K562 (cell line): ENCODE measurements around the gene VPS37B. TPM values are rescaled to one million over a fixed set of nuclear protein-coding genes. Genes with fewer than 3 reads are reported as not detected.

Experiments used
- ATAC-seq: fragments of 200-7000 bp; cut with Tn5 transposase; 3 replicates; pipeline ENCODE4 v1.9.1; 2020; ENCODE audit warnings: moderate library complexity
- BruUV-seq: library from RNA; stranded (reverse); fragments of 400-500 nt; replicated peaks from 2 replicates; lab custom pipeline; 2021; lab: Mats Ljungman, UMichigan
- CTCF ChIA-PET: fragments of 300-600 bp; formaldehyde crosslinking; extraction: SDS; loops from one replicate; lab custom pipeline; 2021; ENCODE audit warnings: low intra/inter-chr PET ratio; lab: Yijun Ruan, JAX
- POLR2A ChIA-PET: fragments of 300-600, 350-650 bp; sonication (Branson Sonifier 250); formaldehyde crosslinking; extraction: SDS; loops from one replicate; lab custom pipeline; 2021; ENCODE audit warnings: antibody characterized with exemption, inconsistent platforms; lab: Yijun Ruan, JAX
- DNase-seq, 4 experiments: peaks; one replicate each; pipeline versions ENCODE4 v3.0.0 to v3.0.0-alpha.2; 2011 to 2018; ENCODE audit warnings: low spot score in 3 of 4, mixed read lengths in 3 of 4; ENCODE audit errors: extremely low read depth in 1 of 4
- FAIRE-seq: peaks from 2 replicates; lab custom pipeline; 2011; peaks lifted over from hg19 to GRCh38; lab: Jason Lieb, UNC
- H2AFZ ChIP-seq: 2 replicates; pipeline ENCODE4 v1.6.0; 2011; ENCODE audit warnings: low read depth, low read length, control low read depth, inconsistent platforms
- H3K27ac ChIP-seq: fragments of 200-600 bp; 3 replicates; pipeline ENCODE4 v1.8.0; 2011; ENCODE audit warnings: low read depth, mild to moderate bottlenecking, control low read depth, inconsistent platforms, low read length, moderate library complexity, mixed read lengths; ENCODE audit errors: extremely low read depth
- H3K27me3 ChIP-seq, 2 experiments: fragments of 300-600 bp in 1 of 2; 2 replicates in 1 of 2; 3 replicates in 1 of 2; pipeline versions ENCODE4 v1.6.0 to v1.8.0; 2011; ENCODE audit warnings: inconsistent platforms in 2 of 2, low read length in 2 of 2, mild to moderate bottlenecking in 1 of 2, mixed read lengths in 1 of 2, moderate library complexity in 1 of 2; ENCODE audit not compliant: control insufficient read depth in 2 of 2, insufficient read depth in 2 of 2
- H3K36me3 ChIP-seq: fragments of 300-600 bp; 3 replicates; pipeline ENCODE4 v1.8.0; 2011; ENCODE audit warnings: mild to moderate bottlenecking, low read length, inconsistent platforms; ENCODE audit not compliant: control insufficient read depth, insufficient read depth
- H3K4me1 ChIP-seq, 2 experiments: fragments of 200-600 bp in 1 of 2; replicated peaks in 1 of 2; 2 replicates in 1 of 2; 3 replicates in 1 of 2; pipeline versions ENCODE4 v1.5.1 to v1.8.0; 2011; ENCODE audit warnings: inconsistent platforms in 2 of 2, low read length in 2 of 2, mild to moderate bottlenecking in 1 of 2, mixed read lengths in 1 of 2, moderate library complexity in 1 of 2; ENCODE audit not compliant: control insufficient read depth in 2 of 2, insufficient read depth in 2 of 2
- H3K4me2 ChIP-seq: 2 replicates; pipeline ENCODE4 v1.6.1; 2011; ENCODE audit warnings: low read length, control low read depth, inconsistent platforms, mixed read lengths; ENCODE audit not compliant: insufficient read depth
- H3K4me3 ChIP-seq: fragments of 200-600 bp; sonication (generic), shearing (Covaris generic); 2 replicates; pipeline ENCODE4 v1.5.1; 2016; ENCODE audit warnings: control low read depth, inconsistent platforms
- H3K79me2 ChIP-seq: fragments of 200-600 bp; 3 replicates; pipeline ENCODE4 v1.8.0; 2011; ENCODE audit warnings: low read length, inconsistent platforms; ENCODE audit not compliant: control insufficient read depth, insufficient read depth
- H3K9ac ChIP-seq, 2 experiments: 2 replicates each; pipeline versions ENCODE4 v1.6.0 to v1.6.1; 2011; ENCODE audit warnings: low read depth in 2 of 2, low read length in 2 of 2, control low read depth in 1 of 2, inconsistent platforms in 1 of 2, mild to moderate bottlenecking in 1 of 2, mixed read lengths in 1 of 2; ENCODE audit not compliant: insufficient read depth in 1 of 2
- H3K9me1 ChIP-seq: one replicate; pipeline ENCODE4 v1.6.0; 2011; ENCODE audit warnings: inconsistent platforms, mild to moderate bottlenecking, low read length, moderate library complexity; ENCODE audit not compliant: control insufficient read depth, insufficient read depth
- H3K9me3 ChIP-seq: replicated peaks from 2 replicates; pipeline ENCODE4 v1.5.1; 2011; ENCODE audit warnings: low read depth, low read length, inconsistent platforms; ENCODE audit not compliant: control insufficient read depth, insufficient read depth
- H4K20me1 ChIP-seq: replicated peaks from 2 replicates; pipeline ENCODE4 v1.6.1; 2011; ENCODE audit warnings: low read length, inconsistent platforms, mixed read lengths; ENCODE audit not compliant: control insufficient read depth, insufficient read depth
- HCFC1 ChIP-seq: IDR thresholded peaks from 2 replicates; pipeline ENCODE4 v1.6.1; 2012; ENCODE audit warnings: low read depth, low read length, improper control_type of control experiment
- RBM25 ChIP-seq: fragments of 200-400 bp; formaldehyde crosslinking; IDR thresholded peaks from 2 replicates; pipeline ENCODE4 v1.6.1; 2018; ENCODE audit warnings: low read length, low read depth, moderate library complexity; ENCODE audit not compliant: severe bottlenecking
- SMARCC2 ChIP-seq: fragments of 450-650 bp; IDR thresholded peaks from 2 replicates; pipeline ENCODE4 v1.6.1; 2017; ENCODE audit warnings: antibody characterized with exemption, moderate library complexity, mild to moderate bottlenecking, low read depth
- ZNF121 ChIP-seq: sonication (generic); formaldehyde crosslinking; conservative IDR thresholded peaks from 2 replicates; pipeline ENCODE4 v1.8.0; 2022; ENCODE audit warnings: missing genetic modification reagents
- WGBS: fragments of 100-300 bp; shearing (Covaris generic); methylation state at CpG from one replicate; pipeline ENCODE4 v1.1.6; 2016; ENCODE audit warnings: low coverage, mixed read lengths; ENCODE audit not compliant: insufficient coverage; ENCODE audit errors: missing lambda C conversion rate; 5-methylcytosine and 5-hydroxymethylcytosine counted together
- in situ Hi-C: fragments of 300-500 bp; cut with MboI; formaldehyde crosslinking; loops from 4 replicates; pipeline ENCODE4 v1.15.0; 2018; ENCODE audit warnings: inconsistent platforms, mixed read lengths
- intact Hi-C: fragments of 100-400 bp; cut with micrococcal nuclease; formaldehyde crosslinking; loops from 2 replicates; pipeline ENCODE4 v1.14.2; 2022
- polyA plus RNA-seq, 8 experiments: library from polyadenylated mRNA; depleted of rRNA in 4 of 8; stranded (reverse) in 5 of 8; unstranded in 3 of 8; fragments of >200 nt; fragmentation: Nextera tagmentation in 2 of 8; fragmentation: Illumina TruSeq in 1 of 8; extraction: Ambion mirVana in 2 of 8; extraction: Trizol in 1 of 8; gene quantifications; 2 replicates each; pipeline versions ENCODE4 v1.2.1 to v1.2.3, GENCODE V29; 2011 to 2014; ENCODE audit warnings: inconsistent platforms in 1 of 8, missing spikeins in 1 of 8
- total RNA-seq, 7 experiments: library from RNA; depleted of rRNA in 6 of 7; stranded (reverse); fragments of >200 nt in 6 of 7; fragmentation: Illumina TruSeq in 2 of 7; extraction: Trizol in 2 of 7; gene quantifications; 2 replicates each; pipeline versions ENCODE4 v1.2.1 to v1.2.3, GENCODE V29; 2011 to 2021; ENCODE audit warnings: low replicate concordance in 1 of 7
- TF ChIP-seq, protein P1 (sequence below): sonication (generic); formaldehyde crosslinking; IDR thresholded peaks from 2 replicates; pipeline ENCODE4 v1.8.0; 2023; ENCODE audit warnings: mild to moderate bottlenecking, missing genetic modification reagents

The VPS37B gene
- total and polyA plus RNA-seq, 9 of the 15 experiments (the other 6 are each of a cell fraction or from before 2014, with no cell fraction given), result 0.28 to 37.4 (median 17.9) TPM

DNA sequence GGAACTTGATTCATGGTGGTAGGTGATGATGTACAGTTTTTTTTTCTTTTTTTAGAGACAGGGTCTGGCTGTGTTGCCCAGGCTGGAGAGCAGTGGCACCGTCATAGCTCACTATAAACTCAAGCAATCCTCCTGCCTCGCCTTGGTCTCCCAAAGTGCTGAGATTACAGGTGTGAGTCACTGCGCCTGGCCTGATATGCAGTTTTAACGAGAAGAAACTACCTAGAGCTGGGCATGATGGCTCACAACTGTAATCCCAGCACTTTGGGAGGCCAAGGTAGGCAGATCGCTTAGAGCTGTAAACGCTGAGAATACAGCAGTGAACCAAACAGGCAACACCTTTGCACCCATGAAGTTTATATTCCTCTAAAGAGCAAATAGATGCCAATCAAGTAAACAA, 13.0 kb upstream of the VPS37B start:
- Histone ChIP-seq H3K27me3 (no peaks in the 10 kb centered on the region), H3K27ac (no peak overlapping the region), H3K36me3 (no peaks in the 10 kb centered on the region), H4K20me1 (no peaks in the 10 kb centered on the region), H3K9me1 (no peaks in the 10 kb centered on the region), H3K79me2 (no peaks in the 10 kb centered on the region), H3K9ac (no peak overlapping the region), H2AFZ (no peak overlapping the region), H3K4me2 (no peak overlapping the region), H3K4me1 (peaks cover 0 to 3% of the 10 kb centered on the region in 2 experiments; a peak in 1 of 5 replicates)
- intact Hi-C loops, result no loop called here
- POLR2A ChIA-PET, result interaction anchor here (0.6 to 0.7 kb wide), 2 partner anchors 14 to 678 kb away, joined by 3 to 4 read pairs; no protein-coding TSS in a partner anchor
- in situ Hi-C loops, result no loop called here
- BruUV-seq, result no TSS peak
- DNase-seq, result no peak
- CTCF ChIA-PET, result no interaction called here
- 35% methylated on average over 6 of the region's 6 CpGs for WGBS
- TF ChIP-seq RBM25 (peak; percentile 27), SMARCC2 (no peak), ZNF121 (peak; percentile 97), HCFC1 (no peak)
- TF ChIP-seq, protein P1, sequence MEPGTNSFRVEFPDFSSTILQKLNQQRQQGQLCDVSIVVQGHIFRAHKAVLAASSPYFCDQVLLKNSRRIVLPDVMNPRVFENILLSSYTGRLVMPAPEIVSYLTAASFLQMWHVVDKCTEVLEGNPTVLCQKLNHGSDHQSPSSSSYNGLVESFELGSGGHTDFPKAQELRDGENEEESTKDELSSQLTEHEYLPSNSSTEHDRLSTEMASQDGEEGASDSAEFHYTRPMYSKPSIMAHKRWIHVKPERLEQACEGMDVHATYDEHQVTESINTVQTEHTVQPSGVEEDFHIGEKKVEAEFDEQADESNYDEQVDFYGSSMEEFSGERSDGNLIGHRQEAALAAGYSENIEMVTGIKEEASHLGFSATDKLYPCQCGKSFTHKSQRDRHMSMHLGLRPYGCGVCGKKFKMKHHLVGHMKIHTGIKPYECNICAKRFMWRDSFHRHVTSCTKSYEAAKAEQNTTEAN (CRISPR knock-in tag), result no peak
- TF ChIP-seq, all 486 proteins: peak for 2
- no peak overlapping the region for H3K4me3 ChIP-seq
- no peaks in the 10 kb centered on the region for H3K9me3 ChIP-seq
- ATAC-seq (no peak), FAIRE-seq (no peak)
